Measurements from ENCODE around the gene PER2. TPM values are rescaled to one million over a fixed set of nuclear protein-coding genes. Genes with fewer than 3 reads are reported as not detected.
A peak's percentile ranks its signal among the peaks of the same experiment; 100 is the strongest.

The PER2 gene
- total RNA-seq, 6 experiments from 2014 or later, result 4.3 to 5.7 (median 4.5) TPM

GRCh38 chr2:238271061-238271554 is 17.3 kb downstream of the PER2 start:
- no peak for TF ChIP-seq CTCF (IDR thresholded peaks at IDR 0.05)
- H3K4me1 Mint-ChIP-seq (ENCODE audit: low read depth), result peaks cover 9% of the 10 kb centered on the region
- H3K4me3 Mint-ChIP-seq, result no peak overlapping the region
- peaks cover 3% of the 10 kb centered on the region; the same call in 1 of the 2 replicates for H3K27me3 Mint-ChIP-seq (ENCODE audit: insufficient read depth)
- no peaks in the 10 kb centered on the region for H3K9me3 Mint-ChIP-seq
- H3K36me3 Mint-ChIP-seq (ENCODE audit: low read depth), result no peaks in the 10 kb centered on the region
- no peak for DNase-seq
- no peak overlapping the region for H3K27ac Mint-ChIP-seq

- H3K27me3 Mint-ChIP-seq (ENCODE audit: insufficient read depth), result peaks cover 3% of the 10 kb centered on the region; the same call in 1 of the 2 replicates
- peaks cover 9% of the 10 kb centered on the region for H3K4me1 Mint-ChIP-seq (ENCODE audit: low read depth)
- DNase-seq, result no peak
- H3K27ac Mint-ChIP-seq, result no peak overlapping the region
- H3K4me3 Mint-ChIP-seq, result no peak overlapping the region
- H3K36me3 Mint-ChIP-seq (ENCODE audit: low read depth), result no peaks in the 10 kb centered on the region
- no peaks in the 10 kb centered on the region for H3K9me3 Mint-ChIP-seq
- no peak for TF ChIP-seq CTCF (IDR thresholded peaks at IDR 0.05)
These were observed 17.8 kb downstream of the PER2 start for GRCh38 chr2:238270606-238271005.

- Mint-ChIP-seq H3K27me3 (ENCODE audit: insufficient read depth) (peaks cover 2% of the 10 kb centered on the region; the same call in 1 of the 2 replicates), H3K36me3 (ENCODE audit: low read depth) (no peaks in the 10 kb centered on the region), H3K9me3 (no peaks in the 10 kb centered on the region), H3K4me1 (ENCODE audit: low read depth) (peaks cover 9% of the 10 kb centered on the region), H3K4me3 (no peak overlapping the region), H3K27ac (no peak overlapping the region)
- TF ChIP-seq CTCF (IDR thresholded peaks at IDR 0.05), result no peak
- DNase-seq, result no peak
These were observed 18.7 kb downstream of the PER2 start for GRCh38 chr2:238269741-238270140.

- Mint-ChIP-seq H3K27ac (peak overlapping the region; percentile 52; the same call in 1 of the 2 replicates), H3K36me3 (ENCODE audit: low read depth) (no peaks in the 10 kb centered on the region)
These were observed 20.3 kb downstream of the PER2 start for GRCh38 chr2:238267884-238268680.

GRCh38 chr2:238267341-238267710 is 21.1 kb downstream of the PER2 start:
- no peaks in the 10 kb centered on the region for H3K9me3 Mint-ChIP-seq
- H3K4me1 Mint-ChIP-seq (ENCODE audit: low read depth), result peaks cover 22% of the 10 kb centered on the region
- peak overlapping the region; percentile 52 for H3K27ac Mint-ChIP-seq
- H3K27me3 Mint-ChIP-seq (ENCODE audit: insufficient read depth), result no peaks in the 10 kb centered on the region
- DNase-seq, result no peak
- no peak overlapping the region for H3K4me3 Mint-ChIP-seq
- no peaks in the 10 kb centered on the region for H3K36me3 Mint-ChIP-seq (ENCODE audit: low read depth)
- no peak for TF ChIP-seq CTCF (IDR thresholded peaks at IDR 0.05)

More at GRCh38 chr2:238267884-238268680, 20.3 kb downstream of the PER2 start:
- Mint-ChIP-seq H3K9me3 (no peaks in the 10 kb centered on the region), H3K4me3 (no peak overlapping the region), H3K4me1 (ENCODE audit: low read depth) (peaks cover 18% of the 10 kb centered on the region), H3K27me3 (ENCODE audit: insufficient read depth) (no peaks in the 10 kb centered on the region)
- no peak for DNase-seq
- TF ChIP-seq CTCF (IDR thresholded peaks at IDR 0.05), result no peak
